COLO668 (cell line): Measurements from ENCODE around the gene C11orf52.
A peak's percentile ranks its signal among the peaks of the same experiment; 100 is the strongest.
"Not testable (repeated sequence)": the region's sequence is repeated elsewhere in the genome, so short reads cannot be mapped to it uniquely, and the experiment has no call there.

Experiments
- DNase-seq: peaks from one replicate; lab custom pipeline; 2025; ENCODE audit not compliant: unreplicated experiment; lab: John Stamatoyannopoulos, UW

C11orf52 gene

GRCh38 chr11:111918390-111919256, at the start of gene C11orf52:
TSS of gene C11orf52 (plus strand) at chr11:111918913. CDS start at chr11:111918973, 60 bp downstream.
- peak; percentile 91 for DNase-seq

- DNase-seq = no peak
Observed at GRCh38 chr11:111870113-111870512, 48.6 kb upstream of the C11orf52 start.

- DNase-seq = no peak
Observed at GRCh38 chr11:111870522-111870885, 48.2 kb upstream of the C11orf52 start.

GRCh38 chr11:111870886-111871692, 47.6 kb upstream of the C11orf52 start, which contains the start of gene ALG9:
TSS of gene ALG9 (minus strand) at chr11:111871581. CDS start at chr11:111871482, 99 bp downstream.
- peak; percentile 83 for DNase-seq

GRCh38 chr11:111871693-111872161, 47.0 kb upstream of the C11orf52 start:
- DNase-seq = no peak

- no peak for DNase-seq
Observed at GRCh38 chr11:111878385-111878848, 40.3 kb upstream of the C11orf52 start.

- DNase-seq = peak; percentile 96
Observed at GRCh38 chr11:111878849-111879636, 39.7 kb upstream of the C11orf52 start, which contains the start of the genes CFAP68 and FDXACB1. TSS of gene CFAP68 (plus strand) at chr11:111879541. CDS start at chr11:111879561, 20 bp downstream. TSS of gene FDXACB1 (minus strand) at chr11:111879165. CDS start at chr11:111879132, 33 bp downstream.

- DNase-seq = no peak
Observed at GRCh38 chr11:111879637-111879960, 39.1 kb upstream of the C11orf52 start.

- no peak for DNase-seq
Observed at GRCh38 chr11:111882202-111882601, 36.5 kb upstream of the C11orf52 start.

- DNase-seq = not testable (repeated sequence)
Observed at GRCh38 chr11:111885053-111885452, 33.7 kb upstream of the C11orf52 start.

- no peak for DNase-seq
Observed at GRCh38 chr11:111886032-111886431, 32.7 kb upstream of the C11orf52 start.

GRCh38 chr11:111886844-111887243, 31.9 kb upstream of the C11orf52 start:
- DNase-seq = no peak

- DNase-seq = no peak
Observed at GRCh38 chr11:111905411-111905810, 13.3 kb upstream of the C11orf52 start.

GRCh38 chr11:111906680-111907079, 12.0 kb upstream of the C11orf52 start:
- DNase-seq = no peak

- DNase-seq = no peak
Observed at GRCh38 chr11:111908639-111909305, 9.9 kb upstream of the C11orf52 start.

- DNase-seq = no peak
Observed at GRCh38 chr11:111909378-111909777, 9.3 kb upstream of the C11orf52 start.

GRCh38 chr11:111910676-111911562, 7.8 kb upstream of the C11orf52 start:
- DNase-seq = no peak

GRCh38 chr11:111911563-111912401, 6.9 kb upstream of the C11orf52 start, which contains the start of gene CRYAB:
TSS of gene CRYAB (minus strand) at chr11:111911770. CDS start at chr11:111911724, 46 bp downstream.
- DNase-seq = no peak
